D721Med (cell line): ENCODE measurements around the gene ZNF611.
"Not testable (repeated sequence)": the region's sequence is repeated elsewhere in the genome, so short reads cannot be mapped to it uniquely, and the experiment has no call there.

Experiments
- DNase-seq: peaks from one replicate; pipeline ENCODE4 v3.0.0; 2011; ENCODE audit warnings: low spot score; ENCODE audit not compliant: insufficient read length
- FAIRE-seq: peaks from 2 replicates; lab custom pipeline; 2011; peaks lifted over from hg19 to GRCh38; lab: Jason Lieb, UNC
- CTCF ChIP-seq: IDR thresholded peaks from 2 replicates; pipeline ENCODE4 v1.5.1; 2012; ENCODE audit warnings: mild to moderate bottlenecking, control low read depth; ENCODE audit not compliant: insufficient read depth; ENCODE audit errors: missing control alignments

ZNF611 gene

GRCh38 chr19:52741951-52742485 is 7.2 kb upstream of the ZNF611 start:
- TF ChIP-seq CTCF, result no peak
- no peak for FAIRE-seq
- DNase-seq, result no peak

- FAIRE-seq, DNase-seq: not testable (repeated sequence)
Observed at GRCh38 chr19:52741371-52741770, 6.5 kb upstream of the ZNF611 start.

GRCh38 chr19:52739576-52739975 is 4.7 kb upstream of the ZNF611 start:
- FAIRE-seq, result no peak
- no peak for TF ChIP-seq CTCF
- DNase-seq, result no peak

GRCh38 chr19:52735734-52736133 is 890 bp upstream of the ZNF611 start:
- no peak for DNase-seq
- TF ChIP-seq CTCF, result no peak
- FAIRE-seq, result no peak

GRCh38 chr19:52734331-52734892 is 432 bp downstream of the ZNF611 start:
- no peak for DNase-seq
- no peak for TF ChIP-seq CTCF
- FAIRE-seq, result no peak

- FAIRE-seq, result not testable (repeated sequence)
Observed at GRCh38 chr19:52726051-52726450, 8.8 kb downstream of the ZNF611 start.

GRCh38 chr19:52725528-52725961 is 9.3 kb downstream of the ZNF611 start:
- DNase-seq, result no peak
- TF ChIP-seq CTCF, result no peak
- no peak for FAIRE-seq

More at GRCh38 chr19:52726051-52726450, 8.8 kb downstream of the ZNF611 start:
- DNase-seq, result not testable (repeated sequence)

- DNase-seq (no peak), FAIRE-seq (no peak)
- TF ChIP-seq CTCF, result no peak
Observed at GRCh38 chr19:52724701-52725514, 9.9 kb downstream of the ZNF611 start.

GRCh38 chr19:52723907-52724598 is 10.8 kb downstream of the ZNF611 start:
- not testable (repeated sequence) for FAIRE-seq, DNase-seq
